ENCODE measurements around the gene TRMT112. TPM values are rescaled to one million over a fixed set of nuclear protein-coding genes. Genes with fewer than 3 reads are reported as not detected.
A peak's percentile ranks its signal among the peaks of the same experiment; 100 is the strongest.

Gene TRMT112
- total RNA-seq, 1 experiment from 2014 or later: 328 TPM

DNA sequence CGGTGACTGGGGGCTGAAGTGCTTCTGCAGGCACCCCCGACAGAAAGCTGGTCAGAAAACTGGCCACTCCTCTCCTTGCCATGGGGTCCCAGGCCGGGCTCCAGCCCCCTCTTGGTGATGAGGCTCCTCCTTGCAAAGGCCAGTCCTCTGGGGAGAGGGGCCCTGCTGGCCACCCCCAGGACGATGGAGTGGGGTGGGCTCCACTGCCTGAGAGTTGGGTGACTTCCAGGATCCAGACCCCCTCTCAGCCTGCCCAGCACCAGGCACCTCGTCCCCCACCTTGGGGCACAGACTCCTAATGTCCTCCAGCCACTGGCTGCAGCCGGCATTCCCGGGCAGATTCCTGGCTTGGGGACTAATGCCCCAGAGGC, 41.2 kb upstream of the TRMT112 start:
- no peaks in the 10 kb centered on the region for H4K20me1 ChIP-seq (ENCODE audit: insufficient read depth)
- H3K27me3 ChIP-seq (ENCODE audit: insufficient read depth, low read length): no peaks in the 10 kb centered on the region
- CTCF ChIA-PET: interaction anchor here (0.7 to 6.2 kb wide), 6 partner anchors 14 to 292 kb away, joined by 4 to 76 read pairs (median 43); partner anchors contain the start of genes ESRRA, PRDX5 and TRMT112
- peak overlapping the region; percentile 87 for H3K27ac ChIP-seq (ENCODE audit: low read depth, low read length)
- DNase-seq (ENCODE audit: low read depth, low spot score) (no peak), ATAC-seq (peak; percentile 22)
- POLR2A ChIA-PET: interaction anchor here (1.0 to 3.1 kb wide), 2 partner anchors 14 to 41 kb away, joined by 5 to 12 read pairs; partner anchors contain the start of genes PRDX5 and TRMT112
- H3K36me3 ChIP-seq (ENCODE audit: control insufficient read depth in 1 of 2, insufficient read depth in 2 of 2, low read length in 2 of 2): peaks cover 4 to 32% of the 10 kb centered on the region in 2 experiments; a peak in 3 of 4 replicates
- peaks cover 28 to 61% of the 10 kb centered on the region in 2 experiments for H3K4me1 ChIP-seq (ENCODE audit: control insufficient read depth in 1 of 2, insufficient read depth in 2 of 2, low read length in 2 of 2)
- RAD21 ChIA-PET (ENCODE audit: low non-redundant PET in 1 of 2, low total read pairs in 2 of 2, uncharacterized antibody in 2 of 2, unreplicated experiment in 2 of 2): no interaction called here
- H3K9ac ChIP-seq (ENCODE audit: low read length): peak overlapping the region; percentile 95
- BruUV-seq (replicated peaks): TSS peak; percentile 58
- H3K4me2 ChIP-seq (ENCODE audit: low read length): peak overlapping the region; percentile 84
- intact Hi-C loops (cut with micrococcal nuclease): loop anchor here (5.0 kb wide), 3 partner anchors 89 to 364 kb away; partner anchors contain the start of gene NRXN2
- H3K79me2 ChIP-seq (ENCODE audit: insufficient read depth, low read length): peaks cover 32% of the 10 kb centered on the region; the same call in 1 of the 2 replicates
- H3K9me3 ChIP-seq (ENCODE audit: control insufficient read depth in 1 of 2, insufficient read depth in 1 of 2, low read depth in 1 of 2, low read length in 2 of 2): no peaks in the 10 kb centered on the region
- no peaks in the 10 kb centered on the region for H3K9me2 ChIP-seq (ENCODE audit: insufficient read depth)
- TF ChIP-seq ZNF274 (IDR thresholded peaks at IDR 0.05; ENCODE audit: low read depth, low read length): no peak
- TF ChIP-seq, protein P1, sequence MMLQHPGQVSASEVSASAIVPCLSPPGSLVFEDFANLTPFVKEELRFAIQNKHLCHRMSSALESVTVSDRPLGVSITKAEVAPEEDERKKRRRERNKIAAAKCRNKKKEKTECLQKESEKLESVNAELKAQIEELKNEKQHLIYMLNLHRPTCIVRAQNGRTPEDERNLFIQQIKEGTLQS (IDR thresholded peaks at IDR 0.05): no peak
- TF ChIP-seq TCF7L2 (IDR thresholded peaks at IDR 0.05; ENCODE audit: borderline replicate concordance, extremely low read depth, insufficient read depth, insufficient read length): no peak
- no peak overlapping the region for H2AFZ ChIP-seq (ENCODE audit: low read depth, low read length, poor library complexity, severe bottlenecking)
- peak overlapping the region; percentile 54 to 97 for H3K4me3 ChIP-seq (replicated peaks in 1 of 2; ENCODE audit: low read depth in 1 of 2, low read length in 2 of 2)

DNA sequence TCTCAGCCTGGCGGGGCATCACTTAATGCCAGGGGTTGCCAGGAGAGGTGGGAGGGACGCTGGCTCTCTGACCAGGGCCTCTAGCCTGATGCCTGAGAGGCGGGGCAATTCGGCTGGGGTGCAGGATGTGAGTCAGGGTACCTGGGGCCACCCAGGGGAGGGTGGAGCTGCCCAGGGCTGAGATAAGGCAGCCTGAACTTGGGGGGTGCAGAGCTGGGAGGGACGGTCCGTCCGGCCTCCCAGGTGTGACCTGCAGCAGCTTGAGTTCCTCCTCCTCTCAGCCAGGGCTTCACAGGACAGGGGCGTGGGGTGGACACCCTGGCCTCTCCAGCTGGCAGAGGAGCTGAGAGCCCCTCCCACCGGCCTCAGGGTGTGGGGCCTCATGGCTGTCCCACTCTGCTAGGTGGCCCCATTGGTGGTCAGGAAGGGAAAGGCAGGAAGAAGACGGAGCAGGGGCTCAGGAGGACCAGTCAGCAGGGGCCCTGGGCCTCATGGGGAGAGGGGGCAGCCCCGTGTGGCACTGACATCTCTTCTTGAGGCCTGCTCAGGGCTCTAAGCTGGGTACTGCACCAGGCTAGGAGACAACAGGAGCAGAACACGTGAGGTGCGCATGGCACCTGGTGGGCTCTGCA, 40.7 kb upstream of the TRMT112 start:
- ChIA-PET POLR2A (interaction anchor here (1.0 to 3.1 kb wide), 2 partner anchors 14 to 40 kb away, joined by 5 to 12 read pairs; partner anchors contain the start of genes PRDX5 and TRMT112), CTCF (interaction anchor here (0.7 to 6.2 kb wide), 8 partner anchors 14 to 330 kb away, joined by 4 to 76 read pairs (median 28); partner anchors contain the start of genes ESRRA, PRDX5 and TRMT112), RAD21 (ENCODE audit: low non-redundant PET in 1 of 2, low total read pairs in 2 of 2, uncharacterized antibody in 2 of 2, unreplicated experiment in 2 of 2) (interaction anchor here in 1 of 2 experiments (2.2 kb wide), 1 partner anchor 292 kb away, joined by 8 read pairs; no protein-coding TSS in a partner anchor)
- Histone ChIP-seq H3K4me3 (replicated peaks in 1 of 2; ENCODE audit: low read depth in 1 of 2, low read length in 2 of 2) (peak overlapping the region; percentile 54 to 97), H3K27me3 (ENCODE audit: insufficient read depth, low read length) (no peaks in the 10 kb centered on the region), H2AFZ (ENCODE audit: low read depth, low read length, poor library complexity, severe bottlenecking) (no peak overlapping the region), H3K9me3 (ENCODE audit: control insufficient read depth in 1 of 2, insufficient read depth in 1 of 2, low read depth in 1 of 2, low read length in 2 of 2) (no peaks in the 10 kb centered on the region), H4K20me1 (ENCODE audit: insufficient read depth) (no peaks in the 10 kb centered on the region), H3K4me2 (ENCODE audit: low read length) (peak overlapping the region; percentile 84), H3K4me1 (ENCODE audit: control insufficient read depth in 1 of 2, insufficient read depth in 2 of 2, low read length in 2 of 2) (peaks cover 28 to 61% of the 10 kb centered on the region in 2 experiments), H3K9me2 (ENCODE audit: insufficient read depth) (no peaks in the 10 kb centered on the region), H3K79me2 (ENCODE audit: insufficient read depth, low read length) (peaks cover 32% of the 10 kb centered on the region; the same call in 1 of the 2 replicates), H3K27ac (ENCODE audit: low read depth, low read length) (peak overlapping the region; percentile 87), H3K9ac (ENCODE audit: low read length) (peak overlapping the region; percentile 95), H3K36me3 (ENCODE audit: control insufficient read depth in 1 of 2, insufficient read depth in 2 of 2, low read length in 2 of 2) (peaks cover 2 to 27% of the 10 kb centered on the region in 2 experiments; a peak in 2 of 4 replicates)
- ATAC-seq (peak; percentile 16), DNase-seq (ENCODE audit: low read depth, low spot score) (no peak)
- TF ChIP-seq POLR2AphosphoS5 (IDR thresholded peaks at IDR 0.05; ENCODE audit: low read depth, low read length): peak; percentile 55
- TF ChIP-seq SRF (IDR thresholded peaks at IDR 0.05; ENCODE audit: low read depth): no peak
- BruUV-seq (replicated peaks): no TSS peak
- intact Hi-C loops (cut with micrococcal nuclease): loop anchor here (5.0 kb wide), 3 partner anchors 89 to 364 kb away; partner anchors contain the start of gene NRXN2

All from HCT116 (cell line).